Activated CD4-positive, alpha-beta memory T cell treated with anti-CD3 and anti-CD28 coated beads, Interleukin-2, amount 10 ng/mL, durations not matched to agents 7 days and 5 days (primary cell): Measurements from ENCODE around the gene EDDM3A. TPM values are rescaled to one million over a fixed set of nuclear protein-coding genes. Genes with fewer than 3 reads are reported as not detected.
"Not testable (repeated sequence)": the region's sequence is repeated elsewhere in the genome, so short reads cannot be mapped to it uniquely, and the experiment has no call there.

Source experiments
- CTCF ChIA-PET: fragments of 350-600 bp; sonication (Branson Sonifier 250); formaldehyde crosslinking; loops from one replicate; lab custom pipeline; 2021; ENCODE audit warnings: antibody characterized with exemption, inconsistent platforms; lab: Charles Lee
- POLR2A ChIA-PET: fragments of 350-600 bp; sonication (Branson Sonifier 250); formaldehyde crosslinking; loops from one replicate; lab custom pipeline; 2021; ENCODE audit warnings: antibody characterized with exemption; lab: Charles Lee
- DNase-seq: peaks from one replicate; pipeline ENCODE4 v3.0.0-alpha.2; 2020
- H3K27ac Mint-ChIP-seq: one replicate; pipeline ENCODE4 v1.8.0; 2021; ENCODE audit warnings: mild to moderate bottlenecking, mixed read lengths
- H3K27me3 Mint-ChIP-seq: one replicate; pipeline ENCODE4 v1.8.0; 2021; ENCODE audit warnings: mixed read lengths
- H3K36me3 Mint-ChIP-seq: one replicate; pipeline ENCODE4 v1.8.0; 2021; ENCODE audit warnings: low read depth, mixed read lengths
- H3K4me1 Mint-ChIP-seq: one replicate; pipeline ENCODE4 v1.8.0; 2021; ENCODE audit warnings: mixed read lengths
- H3K4me3 Mint-ChIP-seq: one replicate; pipeline ENCODE4 v1.8.0; 2021; ENCODE audit warnings: mild to moderate bottlenecking, mixed read lengths
- H3K9me3 Mint-ChIP-seq: one replicate; pipeline ENCODE4 v1.8.0; 2021; ENCODE audit warnings: mixed read lengths
- total RNA-seq, 2 experiments: library from RNA; stranded (reverse); gene quantifications; one replicate each; pipeline ENCODE4 v1.2.3, GENCODE V29; 2021

EDDM3A gene
- total RNA-seq, 2 experiments from 2014 or later, result not detected

GRCh38 chr14:20742132-20742531, 3.6 kb upstream of the EDDM3A start:
- Mint-ChIP-seq H3K4me3 (no peak overlapping the region), H3K27me3 (peaks cover 6% of the 10 kb centered on the region), H3K36me3 (no peaks in the 10 kb centered on the region), H3K9me3 (no peaks in the 10 kb centered on the region), H3K27ac (no peak overlapping the region), H3K4me1 (no peaks in the 10 kb centered on the region)
- DNase-seq, result no peak
- ChIA-PET CTCF (no interaction called here), POLR2A (interaction anchor here (0.6 kb wide), 1 partner anchor 12 kb away, joined by 4 read pairs; no protein-coding TSS in a partner anchor)

- no peaks in the 10 kb centered on the region for H3K4me1 Mint-ChIP-seq
- no peak overlapping the region for H3K4me3 Mint-ChIP-seq
- DNase-seq, result no peak
- no peaks in the 10 kb centered on the region for H3K9me3 Mint-ChIP-seq
- no peaks in the 10 kb centered on the region for H3K36me3 Mint-ChIP-seq
- no peak overlapping the region for H3K27ac Mint-ChIP-seq
- H3K27me3 Mint-ChIP-seq, result peaks cover 2% of the 10 kb centered on the region
- POLR2A ChIA-PET, result no interaction called here
- CTCF ChIA-PET, result no interaction called here
These were observed 2.1 kb upstream of the EDDM3A start for GRCh38 chr14:20743556-20743955.

- DNase-seq, result no peak
- CTCF ChIA-PET, result interaction anchor here (1.3 kb wide), 1 partner anchor 16 kb away, joined by 7 read pairs; no protein-coding TSS in a partner anchor
- peaks cover 16% of the 10 kb centered on the region for H3K4me1 Mint-ChIP-seq
- H3K27ac Mint-ChIP-seq, result no peak overlapping the region
- H3K36me3 Mint-ChIP-seq, result peaks cover 1% of the 10 kb centered on the region
- H3K9me3 Mint-ChIP-seq, result peaks cover under 1% of the 10 kb centered on the region
- POLR2A ChIA-PET, result no interaction called here
- no peak overlapping the region for H3K4me3 Mint-ChIP-seq
- H3K27me3 Mint-ChIP-seq, result no peaks in the 10 kb centered on the region
These were observed 879 bp downstream of the EDDM3A start for GRCh38 chr14:20746566-20746965.

- Mint-ChIP-seq H3K27me3 (no peaks in the 10 kb centered on the region), H3K27ac (no peak overlapping the region), H3K4me3 (no peak overlapping the region), H3K4me1 (peaks cover 16% of the 10 kb centered on the region), H3K36me3 (peaks cover 15% of the 10 kb centered on the region), H3K9me3 (peaks cover 12% of the 10 kb centered on the region)
- CTCF ChIA-PET, result no interaction called here
- DNase-seq, result no peak
- POLR2A ChIA-PET, result no interaction called here
These were observed 2.8 kb downstream of the EDDM3A start for GRCh38 chr14:20748439-20748838.

GRCh38 chr14:20750194-20750593, 4.5 kb downstream of the EDDM3A start:
- Mint-ChIP-seq H3K9me3 (peaks cover 12% of the 10 kb centered on the region), H3K27me3 (no peaks in the 10 kb centered on the region), H3K4me3 (no peak overlapping the region), H3K36me3 (peaks cover 15% of the 10 kb centered on the region), H3K27ac (no peak overlapping the region), H3K4me1 (peaks cover 16% of the 10 kb centered on the region)
- no peak for DNase-seq
- POLR2A ChIA-PET, result no interaction called here
- CTCF ChIA-PET, result interaction anchor here (1.3 kb wide), 1 partner anchor 221 kb away, joined by 3 read pairs; no protein-coding TSS in a partner anchor

GRCh38 chr14:20751963-20752562, 6.4 kb downstream of the EDDM3A start:
- Mint-ChIP-seq H3K36me3 (peaks cover 15% of the 10 kb centered on the region), H3K27me3 (no peaks in the 10 kb centered on the region), H3K27ac (no peak overlapping the region), H3K9me3 (peaks cover 12% of the 10 kb centered on the region), H3K4me1 (peaks cover 16% of the 10 kb centered on the region), H3K4me3 (no peak overlapping the region)
- ChIA-PET CTCF (no interaction called here), POLR2A (no interaction called here)
- DNase-seq, result no peak

- no peak for DNase-seq
- CTCF ChIA-PET, result no interaction called here
- no peaks in the 10 kb centered on the region for H3K27me3 Mint-ChIP-seq
These were observed 8.6 kb downstream of the EDDM3A start for GRCh38 chr14:20754308-20754707.

GRCh38 chr14:20755037-20755436, 9.3 kb downstream of the EDDM3A start:
- CTCF ChIA-PET, result no interaction called here
- DNase-seq, result no peak
- POLR2A ChIA-PET, result no interaction called here
- Mint-ChIP-seq H3K36me3 (peaks cover 15% of the 10 kb centered on the region), H3K9me3 (peaks cover 12% of the 10 kb centered on the region), H3K4me1 (peaks cover 6% of the 10 kb centered on the region), H3K27ac (no peak overlapping the region), H3K27me3 (no peaks in the 10 kb centered on the region), H3K4me3 (no peak overlapping the region)

More at GRCh38 chr14:20754308-20754707, 8.6 kb downstream of the EDDM3A start:
- Mint-ChIP-seq H3K4me1 (peaks cover 12% of the 10 kb centered on the region), H3K9me3 (peaks cover 12% of the 10 kb centered on the region), H3K36me3 (peaks cover 15% of the 10 kb centered on the region), H3K4me3 (no peak overlapping the region), H3K27ac (no peak overlapping the region)
- POLR2A ChIA-PET, result interaction anchor here (0.5 kb wide), 1 partner anchor 12 kb away, joined by 4 read pairs; no protein-coding TSS in a partner anchor

- Mint-ChIP-seq H3K36me3 (no peaks in the 10 kb centered on the region), H3K27me3 (no peaks in the 10 kb centered on the region), H3K9me3 (peaks cover 2% of the 10 kb centered on the region), H3K27ac (no peak overlapping the region), H3K4me1 (no peaks in the 10 kb centered on the region), H3K4me3 (no peak overlapping the region)
- ChIA-PET CTCF (interaction anchor here (1.3 to 1.4 kb wide), 2 partner anchors 101 to 213 kb away, joined by 4 read pairs; no protein-coding TSS in a partner anchor), POLR2A (interaction anchor here (0.6 to 0.9 kb wide), 2 partner anchors 24 to 257 kb away, joined by 3 read pairs; no protein-coding TSS in a partner anchor)
- peak; percentile 32 for DNase-seq
These were observed 12.3 kb downstream of the EDDM3A start for GRCh38 chr14:20757965-20758364.

GRCh38 chr14:20759465-20759864, 13.8 kb downstream of the EDDM3A start:
- H3K4me1 Mint-ChIP-seq, H3K9me3 Mint-ChIP-seq, H3K27me3 Mint-ChIP-seq, POLR2A ChIA-PET, H3K4me3 Mint-ChIP-seq, CTCF ChIA-PET, H3K27ac Mint-ChIP-seq, DNase-seq, H3K36me3 Mint-ChIP-seq: not testable (repeated sequence)

- no peaks in the 10 kb centered on the region for H3K9me3 Mint-ChIP-seq
- CTCF ChIA-PET, result interaction anchor here (0.5 kb wide), 1 partner anchor 86 kb away, joined by 3 read pairs; no protein-coding TSS in a partner anchor
These were observed 15.3 kb downstream of the EDDM3A start for GRCh38 chr14:20760950-20761349.

GRCh38 chr14:20768593-20768892, 22.9 kb downstream of the EDDM3A start:
- Mint-ChIP-seq H3K27me3 (no peaks in the 10 kb centered on the region), H3K4me1 (no peaks in the 10 kb centered on the region), H3K36me3 (no peaks in the 10 kb centered on the region), H3K9me3 (no peaks in the 10 kb centered on the region), H3K27ac (no peak overlapping the region), H3K4me3 (no peak overlapping the region)
- CTCF ChIA-PET, result no interaction called here
- POLR2A ChIA-PET, result no interaction called here
- no peak for DNase-seq

More at GRCh38 chr14:20760950-20761349, 15.3 kb downstream of the EDDM3A start:
- Mint-ChIP-seq H3K4me3 (no peak overlapping the region), H3K4me1 (no peaks in the 10 kb centered on the region), H3K36me3 (no peaks in the 10 kb centered on the region), H3K27ac (no peak overlapping the region), H3K27me3 (no peaks in the 10 kb centered on the region)
- POLR2A ChIA-PET, result interaction anchor here (0.5 kb wide), 1 partner anchor 733 kb away, joined by 3 read pairs; no protein-coding TSS in a partner anchor
- DNase-seq, result no peak

GRCh38 chr14:20769421-20769820, 23.7 kb downstream of the EDDM3A start:
- Mint-ChIP-seq H3K4me1 (no peaks in the 10 kb centered on the region), H3K4me3 (no peak overlapping the region), H3K27ac (no peak overlapping the region), H3K36me3 (no peaks in the 10 kb centered on the region), H3K27me3 (no peaks in the 10 kb centered on the region), H3K9me3 (no peaks in the 10 kb centered on the region)
- ChIA-PET CTCF (no interaction called here), POLR2A (no interaction called here)
- DNase-seq, result no peak

- no peak for DNase-seq
These were observed 27.0 kb downstream of the EDDM3A start for GRCh38 chr14:20772650-20773049.

More at GRCh38 chr14:20772650-20773049, 27.0 kb downstream of the EDDM3A start:
- no peak overlapping the region for H3K27ac Mint-ChIP-seq
- no peak overlapping the region for H3K4me3 Mint-ChIP-seq
- H3K27me3 Mint-ChIP-seq, result peaks cover 6% of the 10 kb centered on the region
- no peaks in the 10 kb centered on the region for H3K9me3 Mint-ChIP-seq
- H3K4me1 Mint-ChIP-seq, result no peaks in the 10 kb centered on the region
- POLR2A ChIA-PET, result no interaction called here
- no peaks in the 10 kb centered on the region for H3K36me3 Mint-ChIP-seq
- CTCF ChIA-PET, result no interaction called here
